Esophagus muscularis mucosa (tissue), 4 donors: ENCODE measurements around the gene ELFN1. TPM values are rescaled to one million over a fixed set of nuclear protein-coding genes. Genes with fewer than 3 reads are reported as not detected.

Source experiments
- DNase-seq: peaks from one replicate; pipeline ENCODE4 v3.0.0-alpha.2; 2017; ENCODE audit errors: extremely low spot score
- H3K27ac ChIP-seq, 4 donors: fragments of 200-600 bp; sonication (generic); replicated peaks in 1 of 4; 1 replicate in 3 of 4; 2 replicates in 1 of 4; pipeline ENCODE4 v1.5.1; 2016 to 2019; ENCODE audit warnings: mild to moderate bottlenecking in 1 of 4
- H3K27me3 ChIP-seq, 4 donors: fragments of 200-600 bp; sonication (generic); one replicate each; pipeline versions ENCODE4 v1.5.1 to v1.6.0; 2016 to 2019
- H3K36me3 ChIP-seq, 4 donors: fragments of 200-600 bp; sonication (generic); one replicate each; pipeline ENCODE4 v1.5.1; 2016 to 2019
- H3K4me1 ChIP-seq, 4 donors: fragments of 200-600 bp; sonication (generic); one replicate each; pipeline ENCODE4 v1.5.1; 2016 to 2019
- H3K4me3 ChIP-seq, 4 donors: fragments of 200-600 bp; sonication (generic); 1 replicate in 2 of 4; 2 replicates in 2 of 4; pipeline ENCODE4 v1.5.1; 2016 to 2019; ENCODE audit warnings: mild to moderate bottlenecking in 4 of 4, moderate library complexity in 1 of 4
- H3K9me3 ChIP-seq, 4 donors: fragments of 200-600 bp; sonication (generic); 1 replicate in 3 of 4; 2 replicates in 1 of 4; pipeline ENCODE4 v1.5.1; 2016 to 2019
- CTCF ChIP-seq, 3 experiments: fragments of 200-600 bp in 2 of 3; fragments of 450-650 bp in 1 of 3; sonication (generic) in 2 of 3; IDR thresholded peaks; one replicate each; pipeline ENCODE4 v1.5.1; 2017 to 2019; ENCODE audit warnings: antibody characterized with exemption in 3 of 3, mild to moderate bottlenecking in 2 of 3, moderate library complexity in 1 of 3
- EP300 ChIP-seq: sonication (generic); formaldehyde crosslinking; IDR thresholded peaks from one replicate; pipeline ENCODE4 v1.6.1; 2017; ENCODE audit warnings: antibody characterized with exemption
- POLR2A ChIP-seq: fragments of 450-650 bp; IDR thresholded peaks from one replicate; pipeline ENCODE4 v1.6.1; 2017; ENCODE audit warnings: antibody characterized with exemption, moderate library complexity, mild to moderate bottlenecking, low read depth
- POLR2AphosphoS5 ChIP-seq, 2 donors: sonication (generic); formaldehyde crosslinking; IDR thresholded peaks; one replicate each; pipeline ENCODE4 v1.6.1; 2017; ENCODE audit warnings: antibody characterized with exemption in 2 of 2
- WGBS: methylation state at CpG from one replicate; pipeline ENCODE4 v1.1.5; 2018; 5-methylcytosine and 5-hydroxymethylcytosine counted together
- intact Hi-C: fragments of 100-400 bp; cut with DNase I; formaldehyde crosslinking; loops from one replicate; pipeline ENCODE4 v1.15.1; 2023
- total RNA-seq, 4 donors: library from RNA; depleted of rRNA; stranded (reverse); fragments of >200 nt; gene quantifications; one replicate each; pipeline versions ENCODE4 v1.1.0 to v1.2.1, GENCODE V29; 2016

The ELFN1 gene
- total RNA-seq, 4 donors from 2014 or later = 0.86 to 3.3 (median 1.9) TPM

GRCh38 chr7:1735806-1736483 is 65.9 kb downstream of the ELFN1 start:
- Histone ChIP-seq H3K27ac (no peak overlapping the region), H3K27me3 (peaks cover 0 to 58% (median 0%) of the 10 kb centered on the region in 4 donors), H3K9me3 (no peaks in the 10 kb centered on the region), H3K4me3 (no peak overlapping the region), H3K4me1 (no peaks in the 10 kb centered on the region), H3K36me3 (no peaks in the 10 kb centered on the region)
- no peak for TF ChIP-seq CTCF (IDR thresholded peaks at IDR 0.05)
- no peak for TF ChIP-seq POLR2AphosphoS5 (IDR thresholded peaks at IDR 0.05)
- no peak for TF ChIP-seq EP300
- no peak for TF ChIP-seq POLR2A
- DNase-seq = no peak
- intact Hi-C loops = no loop called here
- 82% methylated on average over 27 of the region's 29 CpGs for WGBS

GRCh38 chr7:1736484-1736817 is 66.4 kb downstream of the ELFN1 start:
- intact Hi-C loops = no loop called here
- no peak for TF ChIP-seq POLR2AphosphoS5 (IDR thresholded peaks at IDR 0.05)
- no peak for TF ChIP-seq EP300
- no peak for TF ChIP-seq CTCF (IDR thresholded peaks at IDR 0.05)
- no peak for TF ChIP-seq POLR2A
- no CpG with 5 or more reads among the region's 9 CpGs for WGBS
- peaks cover 0 to 58% (median 0%) of the 10 kb centered on the region in 4 donors for H3K27me3 ChIP-seq
- no peak overlapping the region for H3K4me3 ChIP-seq
- H3K36me3 ChIP-seq = no peaks in the 10 kb centered on the region
- peaks cover 0 to 5% (median 2%) of the 10 kb centered on the region in 4 donors for H3K4me1 ChIP-seq
- DNase-seq = no peak
- H3K27ac ChIP-seq = no peak overlapping the region
- no peaks in the 10 kb centered on the region for H3K9me3 ChIP-seq

GRCh38 chr7:1736830-1737229 is 66.8 kb downstream of the ELFN1 start:
- 88% methylated on average over 7 of the region's 8 CpGs for WGBS
- peaks cover 0 to 58% (median 0%) of the 10 kb centered on the region in 4 donors for H3K27me3 ChIP-seq
- intact Hi-C loops = no loop called here

GRCh38 chr7:1737523-1737922 is 67.4 kb downstream of the ELFN1 start:
- DNase-seq = no peak
- no peak overlapping the region for H3K4me3 ChIP-seq
- 89% methylated on average over 7 of the region's 10 CpGs for WGBS
- peaks cover 0 to 63% (median 0%) of the 10 kb centered on the region in 4 donors for H3K27me3 ChIP-seq
- TF ChIP-seq POLR2AphosphoS5 (IDR thresholded peaks at IDR 0.05) = no peak
- no peak for TF ChIP-seq EP300
- TF ChIP-seq POLR2A = no peak
- TF ChIP-seq CTCF (IDR thresholded peaks at IDR 0.05) = no peak
- H3K36me3 ChIP-seq = no peaks in the 10 kb centered on the region
- H3K27ac ChIP-seq = no peak overlapping the region
- intact Hi-C loops = no loop called here
- H3K9me3 ChIP-seq = no peaks in the 10 kb centered on the region
- H3K4me1 ChIP-seq = peaks cover 2 to 11% (median 9%) of the 10 kb centered on the region in 4 donors

More at GRCh38 chr7:1736830-1737229, 66.8 kb downstream of the ELFN1 start:
- TF ChIP-seq CTCF (IDR thresholded peaks at IDR 0.05) (no peak), POLR2A (no peak), POLR2AphosphoS5 (IDR thresholded peaks at IDR 0.05) (no peak), EP300 (no peak)
- no peak overlapping the region for H3K27ac ChIP-seq
- no peak overlapping the region for H3K4me3 ChIP-seq
- no peaks in the 10 kb centered on the region for H3K9me3 ChIP-seq
- peaks cover 0 to 8% (median 3%) of the 10 kb centered on the region in 4 donors for H3K4me1 ChIP-seq
- DNase-seq = no peak
- no peaks in the 10 kb centered on the region for H3K36me3 ChIP-seq

GRCh38 chr7:1737956-1738355 is 67.9 kb downstream of the ELFN1 start:
- H3K27me3 ChIP-seq = peaks cover 0 to 67% (median 0%) of the 10 kb centered on the region in 4 donors
- no CpG with 5 or more reads among the region's 20 CpGs for WGBS

More at GRCh38 chr7:1737956-1738355, 67.9 kb downstream of the ELFN1 start:
- TF ChIP-seq EP300 (no peak), CTCF (IDR thresholded peaks at IDR 0.05) (no peak), POLR2AphosphoS5 (IDR thresholded peaks at IDR 0.05) (no peak), POLR2A (no peak)
- Histone ChIP-seq H3K36me3 (no peaks in the 10 kb centered on the region), H3K4me1 (peaks cover 6 to 15% (median 13%) of the 10 kb centered on the region in 4 donors), H3K27ac (no peak overlapping the region), H3K4me3 (no peak overlapping the region), H3K9me3 (no peaks in the 10 kb centered on the region)
- intact Hi-C loops = no loop called here
- no peak for DNase-seq
